Stomach (tissue), 9 donors: ENCODE results near the gene ADAT1. TPM values are rescaled to one million over a fixed set of nuclear protein-coding genes. Genes with fewer than 3 reads are reported as not detected.
"Not testable (repeated sequence)": the region's sequence is repeated elsewhere in the genome, so short reads cannot be mapped to it uniquely, and the experiment has no call there.

ENCODE experiments used
- DNase-seq, 2 donors: peaks; one replicate each; pipeline versions ENCODE4 v3.0.0 to v3.0.0-alpha.2; 2013 to 2019
- H3K27ac ChIP-seq, 5 donors: fragments of 200-600 bp in 4 of 5; sonication (generic) in 4 of 5; one replicate each; pipeline ENCODE4 v1.5.1; 2013 to 2019; ENCODE audit warnings: mild to moderate bottlenecking in 1 of 5, moderate library complexity in 1 of 5
- H3K27me3 ChIP-seq, 3 donors: fragments of 200-600 bp; sonication (generic); one replicate each; pipeline ENCODE4 v1.5.1; 2017 to 2019; ENCODE audit warnings: mixed run types in 1 of 3
- H3K36me3 ChIP-seq, 4 donors: fragments of 200-600 bp; sonication (generic); 1 replicate in 3 of 4; 2 replicates in 1 of 4; pipeline ENCODE4 v1.5.1; 2016 to 2019
- H3K4me1 ChIP-seq, 4 donors: fragments of 200-600 bp; sonication (generic); one replicate each; pipeline ENCODE4 v1.5.1; 2016 to 2019
- H3K4me3 ChIP-seq, 4 donors: fragments of 200-600 bp; sonication (generic) in 3 of 4; one replicate each; pipeline ENCODE4 v1.5.1; 2016 to 2019; ENCODE audit warnings: mild to moderate bottlenecking in 1 of 4
- H3K9me3 ChIP-seq, 4 donors: fragments of 200-600 bp; sonication (generic); one replicate each; pipeline ENCODE4 v1.5.1; 2016 to 2019
- EP300 ChIP-seq: sonication (generic); formaldehyde crosslinking; IDR thresholded peaks from one replicate; pipeline ENCODE4 v1.6.1; 2017; ENCODE audit warnings: antibody characterized with exemption
- POLR2A ChIP-seq, 4 donors: fragments of 450-650 bp; IDR thresholded peaks; one replicate each; pipeline ENCODE4 v1.6.1; 2016; ENCODE audit warnings: antibody characterized with exemption in 4 of 4, control low read depth in 2 of 4, mild to moderate bottlenecking in 1 of 4, moderate library complexity in 1 of 4
- POLR2AphosphoS5 ChIP-seq, 3 donors: sonication (generic); formaldehyde crosslinking; IDR thresholded peaks; one replicate each; pipeline ENCODE4 v1.6.1; 2016; ENCODE audit warnings: antibody characterized with exemption in 3 of 3
- WGBS, 5 donors: extraction: QIAGEN DNeasy Blood & Tissue Kit in 3 of 5; methylation state at CpG; one replicate each; pipeline versions ENCODE4 v1.1.5 to v1.1.7; 2013 to 2018; 5-methylcytosine and 5-hydroxymethylcytosine counted together
- intact Hi-C: fragments of 100-400 bp; cut with DNase I; formaldehyde crosslinking; loops from one replicate; pipeline ENCODE4 v1.15.1; 2023; ENCODE audit warnings: low total_unique reads
- polyA plus RNA-seq, 3 donors: library from polyadenylated mRNA; stranded (reverse); fragments of 200-250 nt; gene quantifications; one replicate each; pipeline ENCODE4 v1.2.3, GENCODE V29; 2013
- total RNA-seq, 5 donors: library from RNA; depleted of rRNA; stranded (reverse); fragments of >200 nt; gene quantifications; one replicate each; pipeline versions ENCODE4 v1.1.0 to v1.2.3, GENCODE V29; 2014 to 2016
- TF ChIP-seq, protein P1 (sequence below), 7 experiments: fragments of 450-650 bp in 4 of 7; fragments of 200-600 bp in 3 of 7; sonication (generic) in 3 of 7; IDR thresholded peaks; one replicate each; pipeline ENCODE4 v1.5.1; 2016 to 2019; ENCODE audit warnings: antibody characterized with exemption in 7 of 7, control low read depth in 2 of 7, mild to moderate bottlenecking in 1 of 7
- donor health status: healthy with polysubstance abuse.
- donor health status: Bipolar disorder and iron deficiency.
- donor health status: healthy.

The ADAT1 gene
- total and polyA plus RNA-seq, 8 donors, result 0.58 to 69.8 (median 13.0) TPM

DNA sequence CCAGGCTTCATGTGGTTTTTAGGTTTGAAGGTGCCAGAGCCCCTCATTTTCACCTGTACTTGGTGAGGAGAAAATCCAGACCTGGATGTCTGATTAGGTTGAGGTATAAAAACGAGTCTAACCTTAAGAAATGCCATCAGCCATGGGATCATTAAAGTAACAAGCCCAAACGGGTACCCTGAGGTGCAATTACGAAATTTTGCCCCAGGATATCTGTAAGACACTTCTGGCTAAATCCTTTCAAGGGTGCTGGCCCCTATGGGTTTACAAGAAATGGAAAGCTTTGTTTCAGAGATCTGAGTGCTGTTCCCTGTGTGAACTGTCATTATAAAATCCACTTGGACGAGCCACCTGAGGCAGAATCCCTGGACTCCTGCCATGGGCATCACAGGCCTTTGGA lies 19.8 kb downstream of the ADAT1 start:
- WGBS, 5 donors, result 92 to 95% (median 94%) methylated on average over 4 of the region's 4 CpGs
- intact Hi-C loops, result no loop called here
- no peak for TF ChIP-seq EP300
- H3K9me3 ChIP-seq, result no peaks in the 10 kb centered on the region
- H3K27me3 ChIP-seq, result no peaks in the 10 kb centered on the region
- no peak for DNase-seq
- H3K36me3 ChIP-seq, result peaks cover 44 to 95% (median 90%) of the 10 kb centered on the region in 4 donors
- no peaks in the 10 kb centered on the region for H3K4me1 ChIP-seq
- no peak overlapping the region for H3K27ac ChIP-seq
- no peak overlapping the region for H3K4me3 ChIP-seq

DNA sequence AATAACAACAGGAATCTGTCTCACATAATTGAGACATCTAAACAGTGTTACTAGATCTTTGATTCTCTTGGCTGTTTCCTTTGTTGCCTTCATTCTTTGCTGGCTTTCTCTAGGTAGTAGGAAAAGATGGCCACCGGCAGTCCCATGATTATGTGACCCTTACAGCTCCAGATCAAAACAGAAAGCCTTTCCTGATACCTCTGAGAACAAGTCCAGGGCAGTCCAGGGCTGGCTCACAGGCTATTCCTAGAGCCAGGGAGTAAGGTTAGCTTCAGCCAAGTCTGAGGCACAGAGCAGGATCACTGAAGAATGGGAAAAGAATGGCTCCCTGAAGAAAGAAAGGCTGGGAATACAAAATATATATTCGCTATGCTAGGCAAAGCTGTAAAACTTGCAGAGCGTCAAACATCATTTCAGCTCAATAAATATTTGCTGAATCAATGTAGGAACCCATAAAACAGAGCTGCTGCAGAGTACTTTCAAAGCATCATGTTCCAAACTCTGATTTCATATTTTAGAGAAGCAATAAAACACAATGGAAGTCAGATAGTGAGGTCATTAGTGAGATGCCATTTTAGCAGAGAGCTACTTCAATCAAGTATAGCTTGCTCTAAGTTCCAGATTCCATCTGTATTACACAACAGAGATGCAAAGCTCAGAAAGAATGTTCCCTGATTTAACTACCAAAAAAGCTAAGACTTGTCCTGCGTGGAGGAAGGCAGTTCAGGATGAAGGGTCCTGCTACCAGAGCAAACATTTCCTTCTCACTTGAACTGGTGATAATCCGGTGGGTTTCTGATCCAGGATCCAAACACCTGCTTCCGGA lies 23.4 kb downstream of the ADAT1 start:
- Histone ChIP-seq H3K4me1 (no peaks in the 10 kb centered on the region), H3K4me3 (no peak overlapping the region), H3K36me3 (peaks cover 37 to 84% (median 78%) of the 10 kb centered on the region in 4 donors), H3K9me3 (no peaks in the 10 kb centered on the region), H3K27ac (no peak overlapping the region), H3K27me3 (no peaks in the 10 kb centered on the region)
- 85 to 96% (median 92%) methylated on average over 6 of the region's 6 CpGs for WGBS, 5 donors
- intact Hi-C loops, result no loop called here
- DNase-seq, result no peak
- TF ChIP-seq, protein P1, sequence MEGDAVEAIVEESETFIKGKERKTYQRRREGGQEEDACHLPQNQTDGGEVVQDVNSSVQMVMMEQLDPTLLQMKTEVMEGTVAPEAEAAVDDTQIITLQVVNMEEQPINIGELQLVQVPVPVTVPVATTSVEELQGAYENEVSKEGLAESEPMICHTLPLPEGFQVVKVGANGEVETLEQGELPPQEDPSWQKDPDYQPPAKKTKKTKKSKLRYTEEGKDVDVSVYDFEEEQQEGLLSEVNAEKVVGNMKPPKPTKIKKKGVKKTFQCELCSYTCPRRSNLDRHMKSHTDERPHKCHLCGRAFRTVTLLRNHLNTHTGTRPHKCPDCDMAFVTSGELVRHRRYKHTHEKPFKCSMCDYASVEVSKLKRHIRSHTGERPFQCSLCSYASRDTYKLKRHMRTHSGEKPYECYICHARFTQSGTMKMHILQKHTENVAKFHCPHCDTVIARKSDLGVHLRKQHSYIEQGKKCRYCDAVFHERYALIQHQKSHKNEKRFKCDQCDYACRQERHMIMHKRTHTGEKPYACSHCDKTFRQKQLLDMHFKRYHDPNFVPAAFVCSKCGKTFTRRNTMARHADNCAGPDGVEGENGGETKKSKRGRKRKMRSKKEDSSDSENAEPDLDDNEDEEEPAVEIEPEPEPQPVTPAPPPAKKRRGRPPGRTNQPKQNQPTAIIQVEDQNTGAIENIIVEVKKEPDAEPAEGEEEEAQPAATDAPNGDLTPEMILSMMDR (IDR thresholded peaks at IDR 0.05), result no peak
- no peak for TF ChIP-seq POLR2A (IDR thresholded peaks at IDR 0.05)

DNA sequence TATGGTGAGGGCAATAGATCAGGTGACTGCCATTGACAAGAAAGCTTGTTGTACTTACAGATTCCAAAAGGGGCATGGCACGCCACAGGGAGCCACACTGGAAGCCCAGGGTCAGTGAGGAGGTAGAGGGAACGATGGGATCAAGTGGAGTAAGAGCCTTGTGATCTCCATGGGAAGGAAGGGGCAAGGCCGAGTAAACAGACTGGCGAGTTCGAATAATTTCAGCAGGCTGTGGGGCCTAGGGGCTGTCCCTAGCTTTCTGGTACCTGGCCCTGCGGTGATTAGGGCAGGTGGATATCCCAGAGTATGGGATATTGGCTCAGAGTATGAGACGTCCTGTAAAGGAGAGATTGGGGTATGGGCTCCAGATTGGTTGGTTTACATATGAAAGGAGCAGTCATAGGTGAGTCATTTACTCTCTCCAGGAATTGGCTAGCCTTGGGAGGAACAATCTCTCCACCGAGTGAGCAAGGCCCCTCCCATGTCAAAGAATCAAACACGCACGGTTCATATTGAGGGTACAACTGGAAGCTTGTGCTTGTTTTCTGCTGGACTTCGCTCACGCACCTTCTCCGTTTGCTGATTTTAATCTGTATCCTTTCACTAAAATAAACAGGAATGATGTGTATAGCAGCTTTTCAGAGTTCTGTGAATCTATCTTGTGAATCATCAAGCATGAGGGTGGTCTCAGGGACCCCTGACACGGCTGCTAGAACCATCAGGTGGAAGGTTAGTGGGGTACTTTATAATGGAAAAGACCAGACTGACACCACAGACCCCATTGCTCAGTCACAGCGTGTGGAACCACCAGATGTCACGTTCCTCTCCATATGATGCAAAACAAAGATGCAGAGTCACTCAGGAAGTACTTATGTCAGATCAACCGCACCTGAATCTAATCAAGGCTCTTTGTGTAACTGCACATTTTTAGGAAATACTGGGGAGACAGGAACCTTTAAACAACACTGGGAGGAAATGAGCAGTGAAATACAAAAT lies 29.0 kb downstream of the ADAT1 start:
- Histone ChIP-seq H3K9me3 (no peaks in the 10 kb centered on the region), H3K27ac (peak overlapping the region in 1 of 5 donors; percentile 41), H3K4me1 (peaks cover 0 to 17% (median 6%) of the 10 kb centered on the region in 4 donors), H3K36me3 (peaks cover 8 to 46% (median 31%) of the 10 kb centered on the region in 4 donors), H3K4me3 (no peak overlapping the region), H3K27me3 (no peaks in the 10 kb centered on the region)
- 62 to 72% (median 69%) methylated on average over 17 of the region's 17 CpGs for WGBS, 5 donors
- DNase-seq, result peak in 1 of 2 donors; percentile 73
- TF ChIP-seq POLR2A (IDR thresholded peaks at IDR 0.05) (no peak), EP300 (no peak), POLR2AphosphoS5 (IDR thresholded peaks at IDR 0.05) (no peak)
- TF ChIP-seq, protein P1 (IDR thresholded peaks at IDR 0.05), result no peak
- intact Hi-C loops, result no loop called here

DNA sequence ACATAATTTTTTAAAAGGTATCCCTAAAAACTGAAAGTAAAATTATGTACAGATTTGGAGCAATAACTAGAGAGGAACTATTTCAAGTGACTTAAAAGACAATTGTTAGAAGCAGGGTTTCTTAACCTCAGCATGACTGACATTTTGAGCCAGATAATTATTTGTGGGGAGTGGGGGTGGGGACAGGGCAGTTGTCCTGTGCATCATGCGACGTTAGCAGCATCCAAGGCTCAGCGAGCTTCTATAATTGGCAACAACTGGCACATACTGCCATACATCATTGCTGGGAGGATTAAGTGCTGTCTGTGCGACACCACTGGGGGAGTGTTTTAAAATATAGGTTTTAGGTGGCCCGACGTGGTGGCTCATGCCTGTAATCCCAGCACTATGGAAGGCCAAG lies 29.8 kb downstream of the ADAT1 start:
- H3K9me3 ChIP-seq, result no peaks in the 10 kb centered on the region
- H3K36me3 ChIP-seq, result peaks cover 5 to 39% (median 27%) of the 10 kb centered on the region in 4 donors
- WGBS, 5 donors, result 80 to 96% (median 91%) methylated on average over 6 of the region's 6 CpGs
- no peak for DNase-seq
- no peak overlapping the region for H3K4me3 ChIP-seq
- intact Hi-C loops, result no loop called here
- H3K27me3 ChIP-seq, result no peaks in the 10 kb centered on the region
- peaks cover 0 to 17% (median 6%) of the 10 kb centered on the region in 4 donors for H3K4me1 ChIP-seq
- no peak for TF ChIP-seq EP300
- TF ChIP-seq POLR2AphosphoS5 (IDR thresholded peaks at IDR 0.05), result no peak
- no peak for TF ChIP-seq POLR2A (IDR thresholded peaks at IDR 0.05)
- TF ChIP-seq, protein P1 (IDR thresholded peaks at IDR 0.05), result no peak
- no peak overlapping the region for H3K27ac ChIP-seq

DNA sequence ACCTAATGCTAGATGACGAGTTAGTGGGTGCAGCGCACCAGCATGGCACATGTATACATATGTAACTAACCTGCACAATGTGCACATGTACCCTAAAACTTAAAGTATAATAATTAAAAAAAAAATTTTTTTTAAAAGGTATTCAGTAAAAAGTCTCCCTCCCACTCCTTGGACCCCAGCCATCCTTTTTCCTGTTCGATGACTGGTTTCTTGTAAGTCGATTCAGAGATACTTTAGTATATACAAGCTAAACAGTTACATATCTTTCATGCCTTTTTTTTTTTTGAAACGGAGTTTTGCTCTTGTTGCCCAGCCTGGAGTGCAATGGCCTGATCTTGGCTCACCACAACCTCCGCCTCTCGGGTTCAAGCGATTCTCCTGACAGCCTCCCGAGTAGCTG lies 31.2 kb downstream of the ADAT1 start:
- H3K9me3 ChIP-seq, H3K27me3 ChIP-seq, H3K27ac ChIP-seq, H3K4me3 ChIP-seq, intact Hi-C loops: not testable (repeated sequence)
- 57 to 88% (median 68%) methylated on average over 7 to 9 of the region's 9 CpGs for WGBS, 5 donors
- peak in 1 of 2 donors; percentile 39 for DNase-seq
- peaks cover 0 to 17% (median 6%) of the 10 kb centered on the region in 4 donors for H3K4me1 ChIP-seq
- H3K36me3 ChIP-seq, result peaks cover 1 to 26% (median 14%) of the 10 kb centered on the region in 4 donors
